ENCODE measurements around the gene BSG. TPM values are rescaled to one million over a fixed set of nuclear protein-coding genes. Genes with fewer than 3 reads are reported as not detected.

BSG gene
- total RNA-seq, 1 experiment from 2014 or later = 674 TPM

DNA sequence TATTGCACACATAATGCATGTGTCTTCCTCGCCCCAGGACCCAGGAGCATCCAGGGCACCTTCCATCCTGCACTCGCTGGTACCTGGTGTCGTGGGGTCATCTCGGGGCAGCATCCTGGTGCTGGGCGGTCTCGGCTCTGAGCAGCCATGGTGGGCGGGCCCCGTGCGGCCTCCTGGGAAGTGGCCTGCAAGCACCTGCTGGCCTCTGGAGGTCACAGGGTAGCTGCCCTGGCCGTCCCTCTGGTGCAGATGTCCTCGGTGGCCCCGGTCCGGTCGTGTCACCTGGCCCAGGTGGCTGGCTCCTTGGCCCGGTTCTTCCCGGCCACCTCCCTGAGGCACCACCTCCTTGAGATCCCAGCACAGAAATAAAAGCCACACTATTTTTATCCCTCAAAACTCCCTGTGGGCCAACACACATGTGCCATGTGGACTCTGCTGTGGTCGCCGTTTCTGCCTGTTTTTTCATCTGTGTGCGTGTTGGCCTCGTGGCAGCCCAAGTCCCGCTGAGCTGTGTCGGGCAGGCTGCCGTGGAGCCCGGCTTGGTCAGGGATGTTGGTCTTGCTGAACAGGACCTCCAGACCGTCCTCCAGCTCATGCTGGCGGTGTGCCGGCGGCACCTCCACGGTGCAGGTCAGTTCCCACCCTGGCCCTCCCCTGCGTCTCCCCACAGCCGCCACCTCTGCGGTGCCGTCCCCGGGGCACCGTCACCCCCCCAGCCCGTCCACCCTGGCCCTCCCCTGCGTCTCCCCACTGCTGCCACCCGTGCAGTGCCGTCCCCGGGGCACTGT lies 33.6 kb upstream of the BSG start:
- DNase-seq (ENCODE audit: low spot score) = peak; percentile 22
- in situ Hi-C loops (cut with HindIII; ENCODE audit: low sequenced_read_pairs) = no loop called here

DNA sequence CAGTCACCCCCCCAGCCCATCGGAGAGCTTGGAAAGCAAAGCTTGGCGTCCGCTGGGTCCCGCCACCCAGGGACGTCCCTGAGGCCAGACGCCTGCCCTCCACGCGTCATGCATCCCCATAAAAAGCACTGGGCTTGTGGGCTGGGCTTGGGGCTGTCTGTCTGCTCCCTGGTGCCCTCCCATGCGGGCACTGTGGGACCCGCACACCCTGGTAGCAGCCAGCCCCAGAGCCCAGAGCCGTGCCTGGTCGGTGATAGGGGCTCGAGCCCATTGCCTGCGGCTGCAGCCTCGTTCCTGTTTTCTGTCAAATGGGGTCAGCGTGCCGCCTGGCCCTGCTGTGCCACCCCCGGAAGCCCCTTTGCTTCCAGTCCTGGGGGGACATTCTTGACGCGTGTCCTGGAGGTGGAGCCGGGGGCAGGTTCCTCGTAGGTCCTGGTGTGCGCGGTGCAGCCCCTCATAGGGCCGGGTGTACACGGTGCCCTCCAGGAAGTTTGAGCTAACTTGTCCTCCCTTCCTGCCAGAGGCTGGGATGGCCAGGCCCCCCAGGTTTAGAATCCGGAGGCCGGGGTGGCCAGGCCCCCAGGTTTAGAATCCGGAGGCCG lies 32.9 kb upstream of the BSG start:
- no peak for DNase-seq (ENCODE audit: low spot score)
- in situ Hi-C loops (cut with HindIII; ENCODE audit: low sequenced_read_pairs) = no loop called here

DNA sequence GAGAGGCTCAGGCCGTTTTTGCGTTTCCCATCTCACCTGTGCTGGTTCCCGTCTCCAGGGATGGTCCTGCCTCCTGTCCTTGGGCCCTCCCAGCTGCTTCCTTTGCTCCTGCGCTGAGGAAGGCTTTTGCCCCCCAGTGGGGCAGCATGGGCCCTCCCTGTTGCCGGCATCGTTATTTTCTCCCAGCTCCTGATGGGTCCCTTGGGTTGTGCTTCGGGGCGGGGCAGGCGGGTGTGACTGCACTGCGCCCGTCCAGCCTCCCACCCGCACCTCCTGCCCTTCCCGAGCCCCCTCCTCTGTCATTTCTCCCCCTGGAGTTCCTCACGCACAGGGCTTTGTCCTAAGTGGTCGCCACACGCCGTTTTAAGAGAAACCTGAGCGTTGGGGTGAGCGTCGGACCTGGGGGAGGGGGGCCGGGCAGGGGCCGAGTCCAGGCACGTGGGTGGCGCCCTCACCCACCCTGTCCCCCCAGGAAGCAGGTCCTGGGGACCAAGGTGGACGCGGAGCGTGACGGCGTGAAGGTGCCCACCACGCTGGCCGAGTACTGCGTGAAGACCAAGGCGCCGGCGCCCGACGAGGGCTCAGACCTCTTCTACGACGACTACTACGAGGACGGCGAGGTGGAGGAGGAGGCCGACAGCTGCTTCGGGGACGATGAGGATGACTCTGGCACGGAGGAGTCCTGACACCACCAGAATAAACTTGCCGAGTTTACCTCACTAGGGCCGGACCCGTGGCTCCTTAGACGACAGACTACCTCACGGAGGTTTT lies 31.3 kb upstream of the BSG start:
- in situ Hi-C loops (cut with HindIII; ENCODE audit: low sequenced_read_pairs) = no loop called here
- no peak for DNase-seq (ENCODE audit: low spot score)

DNA sequence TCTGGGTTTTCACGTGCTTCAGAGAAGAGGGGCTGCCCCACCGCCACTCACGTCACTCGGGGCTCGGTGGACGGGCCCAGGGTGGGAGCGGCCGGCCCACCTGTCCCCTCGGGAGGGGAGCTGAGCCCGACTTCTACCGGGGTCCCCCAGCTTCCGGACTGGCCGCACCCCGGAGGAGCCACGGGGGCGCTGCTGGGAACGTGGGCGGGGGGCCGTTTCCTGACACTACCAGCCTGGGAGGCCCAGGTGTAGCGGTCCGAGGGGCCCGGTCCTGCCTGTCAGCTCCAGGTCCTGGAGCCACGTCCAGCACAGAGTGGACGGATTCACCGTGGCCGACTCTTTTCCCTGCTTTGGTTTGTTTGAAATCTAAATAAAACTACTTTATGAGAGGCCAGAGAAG lies 30.7 kb upstream of the BSG start:
- no peak for DNase-seq (ENCODE audit: low spot score)
- in situ Hi-C loops (cut with HindIII; ENCODE audit: low sequenced_read_pairs) = no loop called here

DNA sequence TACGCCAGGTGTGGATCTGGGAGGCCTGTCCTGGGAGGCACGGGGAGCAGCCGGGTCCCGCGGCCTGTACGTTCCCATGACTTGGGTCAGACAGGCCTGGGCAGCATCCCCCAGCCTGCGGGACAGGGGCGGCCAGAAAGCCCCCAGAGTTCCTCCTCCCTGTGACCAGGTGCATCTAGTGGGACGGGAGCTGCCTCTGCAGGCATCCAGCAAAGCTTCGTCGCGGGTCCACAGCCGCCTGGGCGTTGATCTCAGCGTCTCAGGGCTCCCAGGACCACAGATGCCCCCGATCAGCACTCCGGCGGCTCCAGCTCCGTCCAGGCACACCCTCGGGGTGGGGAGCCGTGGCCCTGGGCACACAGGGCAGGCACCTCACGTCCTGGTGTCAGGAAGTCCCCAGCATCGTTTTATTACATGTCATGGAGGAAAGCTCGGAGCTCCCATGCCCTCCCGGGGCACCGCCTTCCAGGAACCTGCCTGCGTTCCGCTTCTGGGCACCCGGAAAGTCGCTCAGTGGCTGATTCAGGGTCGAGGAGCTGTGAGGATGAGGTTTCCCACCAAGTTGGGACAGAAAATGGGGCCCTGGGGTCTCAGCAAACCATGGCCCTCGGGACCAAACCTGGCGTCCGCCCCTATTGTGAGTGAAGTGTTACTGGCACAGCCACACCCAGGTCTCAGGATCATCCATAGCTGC lies 30.1 kb upstream of the BSG start:
- no peak for DNase-seq (ENCODE audit: low spot score)

DNA sequence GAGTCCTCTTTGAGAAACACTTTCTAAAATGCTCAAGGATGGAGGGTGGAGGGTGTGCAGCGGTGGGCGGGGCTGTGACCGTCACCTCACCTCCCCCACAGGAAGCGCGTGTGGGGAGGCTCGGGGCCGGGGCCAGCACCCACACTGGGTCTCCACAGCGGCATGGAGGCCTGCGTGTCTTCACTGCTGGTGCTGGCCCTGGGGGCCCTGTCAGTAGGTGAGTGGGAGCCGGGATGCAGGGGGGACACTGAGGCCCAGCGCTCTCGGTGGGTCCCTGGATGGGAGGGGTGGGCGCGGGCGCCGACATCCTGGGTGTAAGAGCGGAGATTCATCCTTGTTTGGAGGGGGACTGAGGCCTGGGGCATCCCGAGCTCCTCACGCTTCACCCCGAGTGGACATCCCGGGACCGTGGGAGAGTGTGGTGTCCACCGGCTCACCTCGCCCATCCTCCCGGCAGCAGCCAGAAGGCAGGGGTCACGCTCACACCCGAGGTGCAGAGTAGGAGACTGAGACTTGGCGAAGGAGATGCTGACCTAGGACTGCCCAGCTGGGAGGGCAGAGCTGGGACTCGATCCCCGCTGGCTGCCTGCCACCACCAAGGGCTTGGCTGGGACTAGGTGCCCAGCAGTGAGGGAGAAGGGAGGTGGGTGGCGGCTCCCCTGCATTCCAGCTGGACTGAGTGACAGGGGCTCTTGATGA lies 28.3 kb upstream of the BSG start, which contains the start of gene GZMM:
Gene GZMM, plus strand, starts transcription at position 144 of the 699 bp plus-strand sequence. Its CDS starts 19 bp downstream, at position 163.
- DNase-seq (ENCODE audit: low spot score) = peak; percentile 27
- in situ Hi-C loops (cut with HindIII; ENCODE audit: low sequenced_read_pairs) = no loop called here

More for the DNA sequence above, 30.1 kb upstream of the BSG start:
- in situ Hi-C loops (cut with HindIII; ENCODE audit: low sequenced_read_pairs) = no loop called here

DNA sequence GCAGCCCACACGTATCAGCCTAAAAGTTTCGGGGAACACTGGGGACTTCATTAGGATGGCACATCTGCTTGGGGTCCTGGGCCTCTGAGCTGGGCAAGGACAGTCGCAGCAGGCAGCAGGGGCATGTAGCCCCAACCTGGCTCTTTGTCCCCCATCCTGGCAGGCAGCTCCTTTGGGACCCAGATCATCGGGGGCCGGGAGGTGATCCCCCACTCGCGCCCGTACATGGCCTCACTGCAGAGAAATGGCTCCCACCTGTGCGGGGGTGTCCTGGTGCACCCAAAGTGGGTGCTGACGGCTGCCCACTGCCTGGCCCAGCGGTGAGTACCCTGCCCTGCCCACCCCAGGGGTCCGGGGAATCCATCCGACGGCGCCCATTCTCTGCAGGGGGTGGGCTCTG lies 25.3 kb upstream of the BSG start:
- DNase-seq (ENCODE audit: low spot score) = no peak
- in situ Hi-C loops (cut with HindIII; ENCODE audit: low sequenced_read_pairs) = no loop called here

DNA sequence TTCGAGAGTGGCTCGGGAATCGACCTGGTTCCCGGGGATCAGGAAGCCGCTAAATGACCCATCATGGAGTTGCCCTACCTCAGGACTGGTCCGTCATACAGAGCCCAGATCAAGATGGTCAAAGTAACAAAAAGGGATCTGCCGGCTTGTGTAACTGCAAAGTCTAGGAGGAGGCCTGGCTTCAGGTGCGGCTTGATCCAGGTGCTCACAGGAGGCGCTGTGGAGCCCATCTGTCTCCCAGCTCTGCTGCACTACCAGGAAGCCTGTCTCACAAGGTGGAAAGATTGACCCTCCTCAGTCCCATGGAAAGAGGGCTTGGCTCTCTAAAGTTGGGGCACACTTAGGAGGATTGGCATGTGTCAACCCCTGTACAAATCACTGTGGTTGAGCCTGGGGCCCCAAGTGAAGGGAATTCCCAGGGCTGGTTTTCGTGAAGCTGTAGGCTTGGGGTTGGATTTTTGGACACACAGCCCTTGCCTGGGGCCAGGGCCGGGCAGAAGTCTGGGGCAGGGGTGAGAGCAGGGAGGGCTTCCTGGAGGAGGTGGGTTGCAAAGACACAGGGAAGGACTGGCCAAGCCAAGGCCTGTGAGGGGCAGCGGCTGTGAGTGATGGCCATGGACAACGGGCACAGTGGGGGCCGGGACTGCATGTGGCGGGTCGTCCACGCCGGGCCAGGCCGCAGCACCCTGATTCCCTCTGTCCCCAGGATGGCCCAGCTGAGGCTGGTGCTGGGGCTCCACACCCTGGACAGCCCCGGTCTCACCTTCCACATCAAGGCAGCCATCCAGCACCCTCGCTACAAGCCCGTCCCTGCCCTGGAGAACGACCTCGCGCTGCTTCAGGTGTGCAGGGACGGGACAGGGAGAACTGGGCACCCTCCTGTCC lies 24.3 kb upstream of the BSG start:
- no peak for DNase-seq (ENCODE audit: low spot score)
- in situ Hi-C loops (cut with HindIII; ENCODE audit: low sequenced_read_pairs) = no loop called here

DNA sequence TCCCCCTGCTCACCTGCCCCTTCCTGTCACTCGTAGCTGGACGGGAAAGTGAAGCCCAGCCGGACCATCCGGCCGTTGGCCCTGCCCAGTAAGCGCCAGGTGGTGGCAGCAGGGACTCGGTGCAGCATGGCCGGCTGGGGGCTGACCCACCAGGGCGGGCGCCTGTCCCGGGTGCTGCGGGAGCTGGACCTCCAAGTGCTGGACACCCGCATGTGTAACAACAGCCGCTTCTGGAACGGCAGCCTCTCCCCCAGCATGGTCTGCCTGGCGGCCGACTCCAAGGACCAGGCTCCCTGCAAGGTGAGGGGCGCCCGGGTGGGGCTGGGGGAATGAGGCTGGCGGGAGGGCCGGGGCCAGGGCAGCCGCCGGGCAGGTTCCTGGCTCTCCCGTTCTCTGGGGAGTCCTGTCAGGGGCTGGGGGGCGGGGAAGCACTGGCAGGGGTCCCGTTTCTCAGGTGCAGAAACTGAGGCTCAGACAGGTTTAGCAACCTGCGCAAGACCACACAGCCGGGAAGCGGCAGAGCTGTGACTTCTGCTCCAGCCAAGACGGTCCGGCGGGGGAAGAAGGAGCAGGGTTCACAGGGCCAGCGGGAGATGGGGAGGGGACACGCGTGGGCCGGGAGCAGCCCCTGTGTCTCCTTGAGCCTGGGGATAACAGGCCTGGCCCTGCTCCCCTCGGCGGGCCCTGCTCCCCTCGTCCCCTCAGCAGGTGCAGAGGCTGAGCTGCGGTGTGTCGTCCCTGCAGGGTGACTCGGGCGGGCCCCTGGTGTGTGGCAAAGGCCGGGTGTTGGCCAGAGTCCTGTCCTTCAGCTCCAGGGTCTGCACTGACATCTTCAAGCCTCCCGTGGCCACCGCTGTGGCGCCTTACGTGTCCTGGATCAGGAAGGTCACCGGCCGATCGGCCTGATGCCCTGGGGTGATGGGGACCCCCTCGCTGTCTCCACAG lies 23.2 kb upstream of the BSG start:
- DNase-seq (ENCODE audit: low spot score) = no peak
- in situ Hi-C loops (cut with HindIII; ENCODE audit: low sequenced_read_pairs) = no loop called here

DNA sequence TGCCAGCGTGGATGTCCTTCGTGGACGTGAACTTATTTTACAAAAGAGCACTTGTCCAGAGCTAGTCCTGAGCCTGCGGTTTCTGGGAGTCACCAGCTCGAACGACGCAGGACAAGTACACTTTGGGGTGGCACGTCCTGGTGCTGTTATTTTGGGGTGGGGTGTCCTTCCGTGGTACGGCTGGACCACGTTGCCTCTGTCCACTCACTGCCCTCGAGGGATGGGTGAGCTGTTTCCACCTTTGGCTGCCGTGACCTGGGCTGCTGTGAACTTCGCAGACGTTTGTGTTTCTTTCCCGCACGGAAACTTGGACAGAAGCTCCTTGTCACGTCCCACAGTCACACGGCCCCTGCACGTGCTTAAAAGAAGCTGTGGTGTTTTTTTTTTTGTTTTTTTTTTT lies 17.6 kb upstream of the BSG start:
- DNase-seq (ENCODE audit: low spot score) = no peak
- in situ Hi-C loops (cut with HindIII; ENCODE audit: low sequenced_read_pairs) = no loop called here

DNA sequence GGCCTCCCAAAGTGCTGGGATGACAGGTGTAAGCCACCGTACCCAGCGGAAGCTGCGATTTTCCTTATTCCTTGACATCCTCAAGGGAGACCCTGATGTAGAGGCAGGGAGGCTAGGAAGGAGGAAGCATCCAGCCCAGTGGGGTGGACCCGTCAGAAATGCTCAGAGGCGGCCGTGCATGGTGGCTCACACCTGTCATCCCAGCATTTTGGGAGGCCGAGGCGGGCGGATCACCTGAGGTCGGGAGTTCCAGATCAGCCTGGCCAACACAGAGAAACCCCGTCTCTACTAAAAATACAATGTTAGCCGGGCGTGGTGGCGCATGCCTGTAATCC lies 17.0 kb upstream of the BSG start:
- in situ Hi-C loops (cut with HindIII; ENCODE audit: low sequenced_read_pairs) = no loop called here
- no peak for DNase-seq (ENCODE audit: low spot score)

DNA sequence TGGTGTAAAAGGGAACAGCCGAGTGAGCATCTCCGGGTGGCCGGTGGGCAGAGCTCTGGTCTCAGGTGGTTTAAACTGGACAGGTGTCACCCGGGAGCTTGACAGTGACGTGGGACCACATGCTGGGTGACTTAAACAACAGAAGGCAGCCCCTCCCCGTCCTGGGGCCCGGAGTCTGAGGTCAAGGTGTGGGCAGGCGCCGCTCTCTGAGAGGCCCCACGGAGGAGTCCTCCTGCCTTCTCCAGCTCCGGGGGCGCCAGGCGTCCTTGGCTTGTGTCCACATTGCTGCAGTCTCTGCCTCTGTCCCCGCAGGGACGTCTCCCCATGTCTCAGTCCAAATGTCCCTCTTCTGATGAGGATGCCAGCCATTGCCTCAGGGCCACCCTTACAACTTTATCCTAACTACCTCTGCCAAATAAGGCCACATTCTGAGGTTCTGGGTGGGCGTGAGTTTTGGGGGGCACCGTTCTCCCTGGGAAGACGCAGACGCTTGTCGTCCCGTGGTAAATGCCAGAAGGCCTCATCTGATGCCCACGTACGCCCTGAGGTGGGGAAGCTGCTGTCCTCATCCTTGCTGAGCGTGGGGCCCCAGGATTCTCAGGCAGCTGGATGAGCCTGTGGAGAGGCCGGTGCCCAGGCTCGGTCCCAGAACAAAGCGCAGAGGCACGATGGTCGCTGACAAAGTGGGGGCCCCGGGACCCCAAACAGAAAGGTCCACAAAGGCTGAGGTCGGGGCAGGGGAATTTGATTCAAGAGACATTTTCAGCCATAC lies 15.6 kb upstream of the BSG start:
- DNase-seq (ENCODE audit: low spot score) = no peak
- in situ Hi-C loops (cut with HindIII; ENCODE audit: low sequenced_read_pairs) = no loop called here

DNA sequence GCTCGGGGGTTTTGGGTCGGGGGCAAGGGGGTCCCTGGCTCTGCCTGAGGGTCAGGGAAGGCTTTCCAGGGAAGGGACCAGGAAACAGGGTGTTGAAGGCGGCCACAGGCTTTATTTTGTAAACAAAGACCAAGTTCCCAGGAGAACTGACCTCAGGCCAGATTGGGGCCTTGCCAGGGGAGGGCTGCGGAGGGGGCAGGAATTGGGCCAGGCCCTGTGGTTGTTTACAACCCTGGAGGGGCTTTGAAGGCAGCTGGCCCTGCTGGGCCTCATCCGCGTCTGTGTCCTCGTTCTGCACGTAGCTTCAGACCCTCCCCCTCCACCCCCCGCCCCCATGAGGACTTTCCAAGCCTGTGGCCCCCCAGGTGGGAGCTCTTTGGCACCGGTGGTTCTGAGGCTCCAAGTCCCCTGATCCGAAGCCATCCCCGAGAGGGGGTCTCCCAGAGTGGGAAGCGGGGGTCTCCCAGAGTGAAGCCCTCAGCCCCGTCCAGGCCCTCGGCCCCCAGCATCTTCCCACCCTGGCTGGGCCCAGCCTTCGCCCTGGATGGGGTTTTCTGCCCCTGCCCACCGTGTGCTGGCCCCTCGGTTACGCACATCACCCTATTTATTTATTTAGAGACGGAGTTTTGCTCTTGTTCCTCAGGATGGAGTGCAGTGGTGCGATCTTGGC lies 13.5 kb upstream of the BSG start:
- in situ Hi-C loops (cut with HindIII; ENCODE audit: low sequenced_read_pairs) = no loop called here
- DNase-seq (ENCODE audit: low spot score) = no peak

DNA sequence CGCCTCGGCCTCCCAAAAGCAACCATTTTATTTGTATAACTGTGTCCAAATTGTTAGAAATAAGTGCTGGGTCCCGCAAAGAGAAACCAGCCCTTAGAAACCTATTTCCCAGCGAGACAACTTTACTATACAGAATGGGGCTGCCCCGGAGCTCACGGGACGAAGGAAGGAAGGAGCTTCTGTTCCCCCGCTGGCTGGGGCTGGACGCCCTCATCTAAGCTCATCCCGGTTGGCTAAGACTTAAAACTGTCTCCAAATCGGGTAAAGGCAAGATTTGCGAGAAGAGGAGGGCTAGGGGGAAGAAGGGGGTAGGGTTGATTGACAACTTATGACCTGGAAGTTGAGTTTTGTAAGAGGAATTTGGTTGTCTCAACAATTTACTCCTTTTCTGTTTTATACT lies 12.3 kb upstream of the BSG start:
- no peak for DNase-seq (ENCODE audit: low spot score)

DNA sequence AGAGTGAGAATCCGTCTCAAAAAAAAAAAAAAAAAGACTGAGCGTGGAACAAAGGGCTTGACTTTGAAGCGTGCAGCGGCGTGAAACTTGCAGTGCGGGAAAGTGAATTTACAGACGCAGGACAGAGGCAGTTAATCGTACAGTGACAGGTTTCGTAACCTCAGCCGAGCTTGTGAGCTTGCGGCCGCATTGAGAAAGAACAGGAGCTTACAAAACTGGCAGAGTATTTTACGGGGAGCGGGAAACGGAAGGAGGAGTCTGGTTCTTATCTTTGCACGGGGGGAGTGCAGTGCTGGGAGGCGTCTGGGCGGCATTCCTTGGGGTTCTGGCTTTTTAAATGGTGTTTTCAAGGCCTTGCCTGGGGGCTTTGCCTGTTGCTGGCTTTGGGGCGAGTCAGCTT lies 6.0 kb upstream of the BSG start:
- no peak for DNase-seq (ENCODE audit: low spot score)
- in situ Hi-C loops (cut with HindIII; ENCODE audit: low sequenced_read_pairs) = no loop called here

More for the DNA sequence above, 12.3 kb upstream of the BSG start:
- in situ Hi-C loops (cut with HindIII; ENCODE audit: low sequenced_read_pairs) = no loop called here

DNA sequence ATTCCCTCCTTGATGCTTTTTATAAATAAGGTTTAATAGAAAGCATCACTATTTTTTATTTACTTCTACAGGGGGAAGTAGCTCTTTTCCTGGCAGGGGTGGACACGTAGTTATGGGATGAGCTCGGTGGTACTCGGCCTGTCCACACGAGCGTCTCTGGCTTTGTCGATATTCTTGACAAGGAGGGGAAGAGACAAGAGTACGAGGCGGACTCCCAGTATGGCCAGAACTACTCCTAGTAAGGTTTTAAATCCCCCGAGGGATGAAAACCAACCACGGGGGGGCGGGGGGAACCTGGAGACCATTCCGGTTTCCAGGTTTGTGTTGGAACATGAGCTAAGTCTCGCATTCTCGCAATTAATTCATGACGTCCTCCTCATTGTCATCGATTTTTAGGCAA lies 5.6 kb upstream of the BSG start:
- in situ Hi-C loops (cut with HindIII; ENCODE audit: low sequenced_read_pairs) = no loop called here
- DNase-seq (ENCODE audit: low spot score) = no peak

Measured in G401 (cell line).